ENCODE results near the gene GZMH.
"Not testable (repeated sequence)": the region's sequence is repeated elsewhere in the genome, so short reads cannot be mapped to it uniquely, and the experiment has no call there.

GZMH gene, protein sequence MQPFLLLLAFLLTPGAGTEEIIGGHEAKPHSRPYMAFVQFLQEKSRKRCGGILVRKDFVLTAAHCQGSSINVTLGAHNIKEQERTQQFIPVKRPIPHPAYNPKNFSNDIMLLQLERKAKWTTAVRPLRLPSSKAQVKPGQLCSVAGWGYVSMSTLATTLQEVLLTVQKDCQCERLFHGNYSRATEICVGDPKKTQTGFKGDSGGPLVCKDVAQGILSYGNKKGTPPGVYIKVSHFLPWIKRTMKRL

DNA sequence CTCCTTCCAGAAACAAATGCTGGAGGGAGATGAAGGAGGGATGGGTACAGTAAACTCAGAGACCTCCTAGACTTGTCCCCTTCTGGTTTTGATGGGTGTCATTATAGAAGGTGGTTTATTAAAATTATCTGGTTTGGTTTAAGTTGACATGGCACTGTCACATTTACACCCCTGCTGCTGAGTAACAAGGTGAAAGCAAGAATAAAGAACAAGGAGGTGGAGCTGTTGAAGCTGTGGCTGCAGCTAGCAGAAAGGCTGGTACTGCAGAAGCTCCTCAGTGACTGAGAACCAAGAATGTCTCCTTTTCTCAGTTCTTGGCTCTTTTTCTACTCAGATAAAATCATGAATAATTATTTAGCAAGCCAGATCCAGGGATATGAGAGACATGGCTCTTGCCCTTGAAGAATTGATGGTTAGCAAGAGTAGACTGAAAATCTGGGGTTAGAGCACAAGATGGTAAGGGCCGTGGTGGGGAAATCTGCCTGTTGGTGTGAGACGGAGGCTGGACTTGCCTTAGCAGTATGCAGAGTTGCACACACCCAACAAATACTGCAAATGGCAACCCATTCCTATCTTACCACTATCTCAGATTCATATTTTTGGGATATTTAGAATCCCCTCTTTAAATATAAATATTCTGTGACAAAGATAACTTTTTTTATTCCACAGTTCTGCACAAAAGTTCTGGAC lies at the start of gene GZMH:
TSS of gene GZMH (minus strand) at position 31 of the 690 bp plus-strand sequence. CDS start 72 bp downstream, outside the sequence.
- no peak for DNase-seq

DNA sequence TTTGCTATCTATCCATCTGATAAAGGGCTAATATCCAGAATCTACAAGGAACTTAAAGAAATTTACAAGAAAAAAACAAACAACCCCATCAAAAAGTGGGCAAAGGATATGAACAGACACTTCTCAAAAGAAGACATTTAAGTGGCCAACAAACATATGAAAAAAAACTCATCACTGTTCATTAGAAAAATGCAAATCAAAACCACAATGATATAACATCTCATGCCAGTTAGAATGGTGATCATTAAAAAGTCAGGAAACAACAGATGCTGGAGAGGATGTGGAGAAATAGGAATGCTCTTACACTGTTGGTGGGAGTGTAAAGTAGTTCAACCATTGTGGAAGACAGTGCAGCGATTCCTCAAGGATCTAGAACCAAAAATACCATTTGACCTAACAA lies 38.9 kb upstream of the GZMH start:
- not testable (repeated sequence) for DNase-seq

DNA sequence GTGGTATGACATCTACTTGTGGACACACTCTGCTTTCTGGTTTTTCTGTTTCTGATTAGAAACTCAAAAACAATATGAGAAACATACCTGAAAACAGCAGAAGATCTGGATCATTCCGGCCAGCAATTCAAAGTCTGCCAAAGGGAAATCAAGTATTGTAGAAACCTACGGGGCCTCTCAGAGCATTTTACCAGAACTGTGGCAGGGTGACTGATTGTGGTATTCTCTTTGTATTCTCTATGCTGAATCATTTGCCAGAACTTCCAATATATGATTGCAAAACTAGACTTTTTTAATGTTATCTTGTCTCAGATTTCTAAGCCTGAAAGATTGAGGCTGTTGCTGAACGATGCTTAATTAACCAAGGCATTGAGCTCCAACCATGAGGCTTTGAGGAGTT lies 30.4 kb upstream of the GZMH start:
- no peak for DNase-seq

DNA sequence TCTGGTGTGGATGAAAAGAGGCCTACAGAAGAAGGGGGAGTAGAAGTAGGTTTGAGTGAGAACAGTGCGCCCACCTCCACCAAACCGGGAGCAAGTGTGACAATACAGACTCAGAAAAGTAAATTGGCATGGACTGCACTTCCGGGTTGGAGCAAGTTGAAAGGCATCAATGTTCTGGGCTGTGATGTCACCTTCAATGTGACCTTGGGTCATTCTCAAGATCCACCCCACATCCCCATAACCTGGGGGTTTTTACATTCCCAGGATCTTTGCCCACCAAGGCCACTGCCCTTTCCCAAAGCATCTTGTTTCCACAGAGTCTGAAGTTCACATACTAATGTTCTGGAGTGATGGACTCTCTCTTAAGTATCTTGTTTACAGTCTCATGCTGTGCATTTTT lies 29.8 kb upstream of the GZMH start:
- no peak for DNase-seq

DNA sequence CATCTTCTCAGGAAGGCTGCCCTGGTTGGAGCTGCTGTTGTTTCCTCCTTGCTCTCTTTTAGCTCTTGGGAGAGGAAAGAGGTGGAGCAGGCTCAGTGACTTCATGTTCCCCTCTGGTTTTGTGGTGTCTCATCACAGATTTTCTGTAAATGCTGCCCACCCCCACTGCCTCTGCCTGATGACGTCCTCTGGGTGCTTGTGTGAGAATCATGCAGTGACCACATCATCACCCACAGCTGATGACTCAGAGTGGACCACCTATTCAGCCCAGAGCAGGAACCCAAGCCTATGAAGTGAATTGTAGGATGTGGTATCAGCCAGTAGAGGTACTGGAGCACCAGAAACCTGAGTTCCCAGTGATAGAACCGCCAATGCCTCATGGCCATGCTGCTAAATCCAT lies 24.7 kb upstream of the GZMH start, which contains the start of gene GZMB:
TSS of gene GZMB (minus strand) at position 33 of the 400 bp plus-strand sequence. CDS start at position 3, 30 bp downstream.
- DNase-seq = peak; percentile 14

DNA sequence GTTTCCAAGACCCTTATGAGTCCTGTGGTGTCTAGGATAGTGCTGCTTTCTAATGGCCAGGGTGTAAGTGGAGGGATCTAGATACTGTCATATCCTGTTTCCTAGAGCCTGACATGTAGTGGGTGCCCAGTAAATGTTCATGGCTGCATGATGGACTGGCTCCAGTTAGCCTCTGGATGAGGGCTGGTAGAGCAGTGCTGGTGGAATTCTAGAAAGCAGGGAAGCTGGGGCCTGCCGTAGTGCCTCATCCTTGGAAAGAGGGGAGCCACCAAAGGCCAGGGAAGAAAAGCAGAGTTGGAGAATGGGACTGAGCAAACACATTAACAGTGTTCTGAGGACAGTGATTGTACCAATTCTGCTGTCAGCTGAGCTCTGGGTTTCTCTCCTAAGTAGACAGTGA lies 23.9 kb upstream of the GZMH start:
- DNase-seq = no peak

DNA sequence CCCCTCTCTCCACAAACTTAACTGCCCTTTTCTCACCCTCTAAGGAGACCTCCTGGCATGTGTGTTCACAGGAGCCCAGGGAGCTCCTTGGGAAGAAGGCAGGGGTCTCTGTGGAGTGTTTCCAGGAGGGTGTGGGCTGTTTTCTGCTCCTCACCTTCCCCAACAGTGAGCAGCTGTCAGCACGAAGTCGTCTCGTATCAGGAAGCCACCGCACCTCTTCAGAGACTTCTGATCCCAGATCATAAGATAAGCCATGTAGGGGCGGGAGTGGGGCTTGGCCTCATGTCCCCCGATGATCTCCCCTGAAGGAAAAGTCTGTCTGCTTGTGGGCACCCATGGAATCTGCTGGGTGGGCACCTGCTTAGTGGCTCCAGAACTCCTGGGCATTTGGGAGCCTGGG lies 23.3 kb upstream of the GZMH start:
- DNase-seq = no peak

DNA sequence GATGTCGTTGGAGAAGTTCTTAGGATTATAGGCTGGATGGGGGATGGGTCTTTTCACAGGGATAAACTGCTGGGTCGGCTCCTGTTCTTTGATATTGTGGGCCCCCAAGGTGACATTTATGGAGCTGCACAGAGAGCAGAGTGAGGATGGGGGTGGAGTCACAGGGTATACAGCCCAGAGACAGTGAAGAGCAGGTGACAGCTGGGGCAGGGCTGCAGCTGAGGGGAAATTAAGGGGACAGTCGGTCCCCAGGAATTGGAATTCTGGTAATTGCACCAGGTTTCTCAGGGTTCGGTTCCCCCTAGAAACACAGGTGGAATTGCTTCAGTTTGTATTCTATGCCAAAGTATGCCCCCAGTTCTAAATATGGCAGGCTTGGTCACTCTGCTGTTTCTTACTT lies 22.9 kb upstream of the GZMH start:
- DNase-seq = no peak

DNA sequence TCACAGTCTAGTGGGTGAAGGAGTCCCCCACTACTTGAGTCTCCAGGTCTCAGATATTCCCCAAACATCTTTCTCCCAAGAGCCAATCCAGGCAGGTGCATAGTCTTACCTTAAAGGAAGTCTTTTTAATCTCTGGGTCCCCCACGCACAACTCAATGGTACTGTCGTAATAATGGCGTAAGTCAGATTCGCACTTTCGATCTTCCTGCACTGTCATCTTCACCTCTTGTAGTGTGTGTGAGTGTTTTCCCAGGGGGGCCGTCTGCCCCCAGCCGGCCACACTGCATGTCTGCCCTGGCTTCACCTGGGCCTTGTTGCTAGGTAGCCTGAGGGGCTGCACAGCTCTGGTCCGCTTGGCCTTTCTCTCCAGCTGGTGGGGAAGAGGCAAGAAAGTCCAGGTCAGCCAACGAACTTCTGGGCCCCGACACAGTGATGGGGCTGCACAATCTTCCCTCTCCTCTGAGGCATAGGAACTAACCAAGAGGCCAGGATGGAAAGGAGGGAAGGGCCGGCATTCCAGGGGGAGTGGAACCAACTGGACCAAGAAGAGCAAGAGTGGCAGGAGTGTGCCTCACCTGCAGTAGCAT lies 22.4 kb upstream of the GZMH start:
- DNase-seq = no peak

DNA sequence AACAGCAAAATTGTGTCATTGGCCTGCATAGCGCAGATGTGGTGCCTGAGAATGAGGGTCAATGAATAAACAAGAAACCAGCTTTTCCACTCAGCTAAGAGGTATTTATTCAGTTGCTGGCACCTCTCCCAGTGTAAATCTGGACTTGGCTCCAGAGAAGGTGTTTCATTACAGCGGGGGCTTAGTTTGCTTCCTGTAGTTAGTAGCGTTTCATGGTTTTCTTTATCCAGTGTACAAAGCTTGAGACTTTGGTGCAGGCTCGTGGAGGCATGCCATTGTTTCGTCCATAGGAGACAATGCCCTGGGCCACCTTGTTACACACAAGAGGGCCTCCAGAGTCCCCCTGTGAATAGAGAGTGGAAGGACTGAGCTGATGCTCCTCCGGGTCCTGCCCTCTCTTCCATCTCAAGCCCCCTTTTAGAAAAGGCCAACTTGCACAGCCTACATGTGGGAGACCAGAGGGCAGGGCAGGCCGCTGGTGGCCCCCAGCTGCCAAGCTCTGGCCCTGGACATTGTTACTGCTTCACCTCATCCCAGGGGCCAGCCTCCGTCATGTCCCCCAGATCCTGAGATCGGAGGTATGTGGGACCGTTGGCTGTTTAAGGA lies 21.5 kb upstream of the GZMH start:
- no peak for DNase-seq

DNA sequence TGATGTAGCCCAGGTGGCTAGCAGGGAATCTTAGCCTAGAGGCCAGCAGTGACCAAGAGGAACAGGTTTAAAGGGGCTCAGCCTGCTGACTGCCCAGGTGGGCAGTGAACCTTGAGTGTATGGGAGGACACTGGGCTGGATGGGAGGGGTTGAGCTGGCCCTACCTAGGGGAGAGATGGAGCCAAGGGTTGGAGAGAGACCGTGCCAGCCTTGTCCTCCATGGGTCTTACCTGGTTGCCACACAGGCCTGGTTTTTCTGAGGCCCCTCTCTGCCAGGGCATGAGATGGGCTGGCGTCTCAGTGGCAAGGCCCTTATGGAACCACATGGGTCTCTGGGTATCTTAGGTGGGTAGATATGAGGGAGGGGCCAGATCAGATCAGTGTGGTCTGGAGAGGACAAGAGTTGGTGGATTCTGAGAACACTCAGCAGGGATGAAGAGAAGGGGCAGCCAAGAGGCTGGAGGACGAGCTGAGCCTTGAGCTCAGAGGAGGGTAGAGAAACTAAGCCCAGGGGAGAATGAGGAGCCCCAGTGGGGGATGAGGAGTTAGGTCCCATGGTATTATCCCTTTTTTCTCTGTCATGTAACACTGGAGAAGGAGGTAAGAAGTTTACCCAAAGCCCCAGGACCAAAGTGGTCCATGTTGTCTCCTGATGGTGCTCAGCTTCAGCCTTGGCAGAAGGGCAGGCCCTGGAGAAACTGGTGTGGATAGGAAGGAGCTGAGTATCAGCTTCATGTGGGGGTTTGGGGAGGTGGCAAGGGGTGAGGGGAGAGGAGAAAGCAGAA lies 20.8 kb upstream of the GZMH start:
- DNase-seq = no peak

DNA sequence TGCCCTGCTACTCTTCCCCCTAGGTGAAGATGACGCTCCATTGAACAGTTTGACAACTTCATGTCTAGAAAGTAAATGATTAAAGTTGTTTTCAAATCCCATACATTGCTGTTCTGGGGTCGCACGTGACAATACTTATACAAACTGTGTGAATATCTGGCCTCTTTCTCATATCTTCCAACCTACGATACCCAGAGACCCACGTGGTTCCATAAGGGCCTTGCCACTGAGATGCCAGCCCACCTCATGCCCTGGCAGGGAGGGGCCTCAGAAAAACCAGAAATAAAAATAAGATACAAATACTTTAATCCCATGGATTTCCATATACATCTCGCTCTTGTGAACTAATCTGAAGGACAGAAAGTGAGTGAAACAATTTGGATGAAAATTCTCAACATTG lies 20.0 kb upstream of the GZMH start:
- no peak for DNase-seq

DNA sequence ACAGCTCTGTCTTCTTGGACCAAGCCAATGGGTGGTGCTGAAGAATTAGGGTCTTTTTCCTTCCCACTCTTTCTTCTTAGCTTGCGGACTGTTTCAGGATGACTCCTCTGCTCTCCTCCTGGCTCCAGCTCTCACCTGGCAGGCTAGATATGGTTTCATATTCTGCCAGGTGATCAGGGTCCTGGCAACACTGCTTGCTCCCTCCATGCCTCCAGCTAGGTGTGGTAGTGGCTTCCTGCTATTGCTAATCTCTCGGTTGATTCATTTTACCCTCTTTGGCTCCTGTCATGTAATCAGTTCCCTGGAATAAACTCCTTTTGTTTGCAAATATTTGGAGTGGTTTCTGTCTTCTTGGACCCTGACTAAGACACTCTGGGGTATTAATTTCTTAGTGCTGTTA lies 4.3 kb upstream of the GZMH start:
- no peak for DNase-seq

DNA sequence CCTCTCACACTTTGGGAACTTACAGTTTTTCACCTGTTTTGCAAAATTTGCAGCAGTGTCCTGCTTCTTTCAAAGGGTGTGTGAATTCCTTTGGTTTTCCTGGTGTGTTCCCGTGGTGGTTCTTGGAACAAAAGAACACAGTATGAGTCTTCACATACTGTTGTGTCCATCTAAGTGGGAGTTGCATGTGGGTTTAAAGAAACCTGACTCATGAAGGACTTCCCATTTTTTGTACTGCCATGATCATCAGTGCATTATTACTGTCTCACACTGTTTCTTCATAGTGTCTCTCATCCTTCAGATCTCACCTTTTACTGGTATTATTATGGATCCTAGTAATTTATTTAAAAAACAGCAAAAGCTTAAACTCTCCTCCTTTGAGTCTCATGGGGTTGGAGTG lies 3.8 kb upstream of the GZMH start:
- DNase-seq = peak; percentile 24

DNA sequence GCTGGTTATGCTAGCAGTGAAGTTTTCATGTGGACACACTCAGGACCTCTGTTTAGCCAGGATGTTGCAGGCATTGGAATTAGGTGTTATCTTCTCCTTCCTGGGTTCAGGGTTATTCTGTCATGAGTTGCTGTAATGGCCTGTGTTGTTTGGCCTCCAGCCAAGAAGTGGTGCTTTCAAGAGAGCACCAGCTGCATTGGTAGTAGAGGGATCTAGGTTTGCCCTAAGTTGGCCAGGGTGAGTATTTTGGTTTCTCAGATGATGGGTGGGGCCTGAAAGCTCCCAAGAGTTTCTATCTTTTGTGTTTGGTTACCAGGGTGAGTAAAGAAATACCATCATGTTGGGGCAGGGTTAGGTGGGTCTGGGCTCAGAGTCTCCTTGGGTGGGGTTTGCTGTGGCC lies 2.7 kb upstream of the GZMH start:
- DNase-seq = peak; percentile 49

DNA sequence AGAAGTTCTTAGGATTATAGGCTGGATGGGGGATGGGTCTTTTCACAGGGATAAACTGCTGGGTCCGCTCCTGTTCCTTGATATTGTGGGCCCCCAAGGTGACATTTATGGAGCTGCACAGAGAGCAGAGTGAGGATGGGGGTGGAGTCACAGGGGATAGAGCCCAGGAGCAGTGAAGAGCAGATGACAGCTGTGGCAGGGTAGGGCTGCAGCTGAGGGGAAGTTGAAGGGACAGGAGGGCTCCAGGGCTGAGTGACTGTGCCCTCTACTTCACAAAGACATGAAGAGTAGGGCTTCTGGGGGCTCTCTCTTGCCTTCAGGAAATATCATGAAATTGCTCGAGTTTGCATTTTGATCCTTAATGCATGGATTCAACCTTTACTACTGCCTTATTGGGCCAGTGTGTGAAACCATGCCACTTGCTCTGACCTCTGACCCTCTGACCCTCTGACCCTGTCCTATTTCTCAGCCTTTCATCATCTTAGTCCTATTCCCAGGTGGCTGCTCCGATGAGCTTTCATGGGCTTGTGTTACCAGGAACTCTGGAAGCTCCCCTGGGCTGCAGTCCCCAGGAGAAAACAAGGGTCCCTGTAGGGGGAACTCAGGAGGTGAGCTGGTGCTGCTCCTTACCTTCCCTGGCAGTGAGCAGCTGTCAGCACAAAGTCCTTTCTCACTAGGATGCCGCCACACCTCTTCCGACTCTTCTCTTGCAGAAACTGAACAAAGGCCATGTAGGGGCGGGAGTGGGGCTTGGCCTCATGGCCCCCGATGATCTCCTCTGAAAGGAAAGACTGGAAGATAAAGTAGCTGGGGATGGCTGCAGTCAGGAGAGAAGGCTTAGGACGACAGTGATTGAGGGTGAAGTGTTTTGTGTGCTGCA lies 1.6 kb downstream of the GZMH start:
- peak; percentile 44 for DNase-seq

DNA sequence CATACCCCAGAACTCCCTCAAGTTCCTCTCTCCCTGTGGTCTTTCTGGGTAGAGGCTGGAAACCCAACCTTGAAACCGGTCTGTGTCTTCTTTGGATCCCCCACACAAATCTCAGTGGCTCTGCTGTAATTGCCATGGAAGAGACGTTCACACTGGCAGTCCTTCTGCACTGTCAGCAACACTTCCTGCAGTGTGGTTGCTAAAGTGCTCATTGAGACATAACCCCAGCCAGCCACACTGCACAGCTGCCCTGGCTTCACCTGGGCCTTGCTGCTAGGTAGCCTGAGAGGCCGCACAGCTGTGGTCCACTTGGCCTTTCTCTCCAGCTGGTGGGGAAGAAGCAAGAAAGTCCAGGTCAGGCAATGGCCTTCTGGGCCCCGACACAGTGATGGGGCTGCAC lies 2.4 kb downstream of the GZMH start:
- peak; percentile 41 for DNase-seq

DNA sequence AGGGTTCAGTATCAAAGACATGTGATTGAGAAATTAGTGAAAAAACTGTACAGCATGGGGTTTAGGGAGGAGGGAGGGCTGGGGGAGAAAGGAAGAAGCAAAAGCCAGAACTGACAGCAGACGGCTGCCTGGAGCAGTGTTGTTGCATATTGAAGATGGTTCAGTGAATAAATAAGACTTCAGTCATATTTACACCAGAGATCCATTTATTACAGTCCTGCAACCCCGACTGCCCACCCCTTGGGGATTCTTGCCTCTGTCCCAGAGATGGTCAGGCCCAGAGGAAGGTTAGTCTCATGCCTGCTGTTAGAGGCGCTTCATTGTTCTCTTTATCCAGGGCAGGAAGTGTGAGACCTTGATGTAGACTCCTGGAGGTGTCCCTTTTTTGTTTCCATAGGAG lies 3.2 kb downstream of the GZMH start:
- DNase-seq = peak; percentile 35

DNA sequence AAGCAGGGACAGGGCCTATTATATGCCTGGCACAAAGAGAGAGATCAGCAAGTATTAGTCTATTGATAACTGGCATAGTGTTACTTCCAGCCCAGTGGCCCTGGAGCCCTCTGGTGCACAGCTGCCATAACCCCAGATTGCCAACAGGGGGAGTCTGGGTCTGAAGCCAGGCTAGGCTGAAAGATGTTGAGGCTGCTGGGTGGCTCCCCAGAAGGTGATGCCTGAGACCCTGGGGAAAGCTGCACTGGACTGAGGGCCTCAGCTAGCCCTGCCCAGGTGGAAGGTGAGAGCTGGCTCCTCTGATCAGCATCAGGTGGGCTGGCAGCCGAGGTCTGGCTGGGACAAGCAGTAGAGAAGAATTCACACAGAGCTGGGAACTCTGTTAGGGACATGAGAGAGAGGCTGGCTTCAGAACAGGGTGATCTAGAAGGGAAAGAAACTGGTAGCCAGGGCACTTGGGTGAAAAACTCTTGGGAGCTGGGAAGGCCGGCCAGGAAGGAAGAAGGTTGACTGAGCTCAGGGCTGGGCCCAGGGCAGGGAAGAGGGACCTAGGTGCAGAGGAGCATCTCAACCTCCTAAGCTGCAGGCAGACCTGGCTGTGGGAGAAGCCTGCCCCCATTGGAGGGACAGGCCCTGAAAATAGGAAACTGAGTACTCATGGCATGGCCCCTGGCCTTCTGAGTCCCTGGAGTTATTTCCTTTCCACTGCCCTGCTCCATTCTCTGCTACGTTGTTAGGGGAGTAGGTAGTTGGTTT lies 3.9 kb downstream of the GZMH start:
- peak; percentile 76 for DNase-seq

DNA sequence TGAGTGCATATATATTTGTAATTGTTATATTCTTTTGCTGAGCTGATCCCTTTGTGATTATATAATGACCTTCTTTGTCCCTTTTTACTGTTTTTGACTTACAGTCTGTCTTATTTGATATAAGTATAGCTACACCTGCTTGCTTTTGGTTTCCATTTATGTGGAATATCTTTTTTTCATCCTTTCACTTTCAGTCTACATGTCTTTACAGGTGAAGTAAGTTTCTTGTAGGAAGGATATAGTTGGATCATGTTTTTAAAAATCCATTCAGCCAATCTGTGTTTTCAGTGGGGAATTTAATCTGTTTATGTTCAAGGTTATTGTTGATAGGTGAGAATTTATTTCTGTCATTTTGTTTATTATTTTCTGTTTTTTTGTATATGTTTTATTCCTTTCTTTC lies 12.1 kb downstream of the GZMH start:
- DNase-seq = no peak
